AG08396 (cell line): ENCODE results near the gene BCKDHA.
"Not testable (repeated sequence)": the region's sequence is repeated elsewhere in the genome, so short reads cannot be mapped to it uniquely, and the experiment has no call there.

Source experiments
- DNase-seq: peaks from one replicate; pipeline ENCODE4 v3.0.0; 2012; ENCODE audit warnings: low spot score, mixed read lengths

Gene BCKDHA

GRCh38 chr19:41426116-41426841 lies 28.7 kb downstream of the BCKDHA start:
- no peak for DNase-seq

- peak; percentile 81 for DNase-seq
These were observed 29.5 kb downstream of the BCKDHA start, which contains the start of gene B3GNT8 for GRCh38 chr19:41426952-41427646. TSS of gene B3GNT8 (minus strand) at chr19:41427374. CDS start at chr19:41426778, 596 bp downstream.

- DNase-seq, result peak; percentile 48
These were observed 30.2 kb downstream of the BCKDHA start for GRCh38 chr19:41427647-41428480.

GRCh38 chr19:41428481-41428859 lies 30.9 kb downstream of the BCKDHA start:
- no peak for DNase-seq

GRCh38 chr19:41430922-41431321 lies 33.3 kb downstream of the BCKDHA start:
- DNase-seq, result no peak

- peak; percentile 55 for DNase-seq
These were observed 34.1 kb downstream of the BCKDHA start for GRCh38 chr19:41431426-41432386.

- no peak for DNase-seq
These were observed 35.6 kb downstream of the BCKDHA start for GRCh38 chr19:41433171-41433570.

GRCh38 chr19:41434450-41434849 lies 36.8 kb downstream of the BCKDHA start:
- DNase-seq, result no peak

GRCh38 chr19:41435376-41435775 lies 37.8 kb downstream of the BCKDHA start:
- not testable (repeated sequence) for DNase-seq

GRCh38 chr19:41435936-41436673 lies 38.5 kb downstream of the BCKDHA start:
- DNase-seq, result no peak

GRCh38 chr19:41436674-41436951 lies 39.0 kb downstream of the BCKDHA start:
- no peak for DNase-seq

GRCh38 chr19:41437944-41438574 lies 40.4 kb downstream of the BCKDHA start:
- DNase-seq, result no peak

GRCh38 chr19:41439441-41440222 lies 42.0 kb downstream of the BCKDHA start, which contains the start of gene DMAC2:
TSS of gene DMAC2 (minus strand) at chr19:41439912. CDS start at chr19:41439899, 13 bp downstream.
- peak; percentile 97 for DNase-seq

- DNase-seq, result no peak
These were observed 43.8 kb downstream of the BCKDHA start for GRCh38 chr19:41441321-41441945.

GRCh38 chr19:41442473-41443355 lies 45.1 kb downstream of the BCKDHA start, which contains the start of gene ERICH4:
TSS of gene ERICH4 (plus strand) at chr19:41443156. CDS start at chr19:41443170, 14 bp downstream.
- no peak for DNase-seq

GRCh38 chr19:41443813-41444455 lies 46.3 kb downstream of the BCKDHA start:
- no peak for DNase-seq

GRCh38 chr19:41445575-41445974 lies 48.0 kb downstream of the BCKDHA start:
- DNase-seq, result no peak
